ENCODE data around the gene NR6A1. TPM values are rescaled to one million over a fixed set of nuclear protein-coding genes. Genes with fewer than 3 reads are reported as not detected.
A peak's percentile ranks its signal among the peaks of the same experiment; 100 is the strongest.

NR6A1 gene
- total and polyA plus RNA-seq, 2 of the 13 experiments (the other 11 are each of a cell fraction or from before 2014, with no cell fraction given) = 28.1 to 31.5 TPM

- TF ChIP-seq PITX1 (CRISPR knock-in tag; IDR thresholded peaks at IDR 0.05) (0 out of 2 replicates have a peak, but pooled peaks have one; percentile 40), PHB2 (IDR thresholded peaks at IDR 0.05; ENCODE audit: partially characterized antibody) (no peak), ZNF512B (CRISPR knock-in tag; IDR thresholded peaks at IDR 0.05; ENCODE audit: borderline replicate concordance) (no peak), SOX5 (CRISPR knock-in tag; IDR thresholded peaks at IDR 0.05; ENCODE audit: borderline replicate concordance) (no peak), XRCC5 (optimal IDR thresholded peaks at IDR 0.05; ENCODE audit: low read length) (peak; percentile 33), ZFP36L2 (CRISPR knock-in tag; IDR thresholded peaks at IDR 0.05) (0 out of 2 replicates have a peak, but pooled peaks have one; percentile 34), ZNF18 (CRISPR knock-in tag; IDR thresholded peaks at IDR 0.05; ENCODE audit: insufficient replicate concordance) (peak; percentile 67), DR1 (CRISPR knock-in tag; IDR thresholded peaks at IDR 0.05) (no peak; the same call in 1 of the 2 replicates), BCL3 (CRISPR knock-in tag; IDR thresholded peaks at IDR 0.05) (peak; percentile 65), KMT2B (CRISPR knock-in tag; IDR thresholded peaks at IDR 0.05) (peak; percentile 35; the same call in 1 of the 2 replicates), ZNF484 (CRISPR knock-in tag; IDR thresholded peaks at IDR 0.05; ENCODE audit: borderline replicate concordance, low read depth) (0 out of 2 replicates have a peak, but pooled peaks have one; percentile 17), ZNF609 (CRISPR knock-in tag; IDR thresholded peaks at IDR 0.05; ENCODE audit: borderline replicate concordance) (peak; percentile 25; the same call in 1 of the 2 replicates), SUZ12 (IDR thresholded peaks at IDR 0.05; ENCODE audit: low read depth, low read length) (no peak), BRD4 (CRISPR knock-in tag; IDR thresholded peaks at IDR 0.05) (peak; percentile 61), NR2F1 (CRISPR knock-in tag; IDR thresholded peaks at IDR 0.05) (no peak), BCL6 (CRISPR knock-in tag; IDR thresholded peaks at IDR 0.05) (peak; percentile 47; the same call in 1 of the 2 replicates), ZSCAN31 (CRISPR knock-in tag; IDR thresholded peaks at IDR 0.05; ENCODE audit: low read depth) (peak; percentile 45; the same call in 1 of the 2 replicates)
Measured at GRCh38 chr9:124506931-124507879, 263.9 kb downstream of the NR6A1 start, which contains the start of gene NR5A1 (continued).
